CD14-positive monocyte (primary cell): ENCODE data around the gene COL12A1. TPM values are rescaled to one million over a fixed set of nuclear protein-coding genes. Genes with fewer than 3 reads are reported as not detected.

Source experiments
- DNase-seq, 3 donors: peaks; one replicate each; pipeline ENCODE4 v3.0.0-alpha.2; 2011 to 2022
- H2AFZ ChIP-seq: 2 replicates; pipeline ENCODE4 v1.6.0; 2012; ENCODE audit warnings: mild to moderate bottlenecking, low read depth, low read length, inconsistent platforms; ENCODE audit not compliant: insufficient read depth, poor library complexity, severe bottlenecking
- H3K27ac ChIP-seq, 2 donors: 1 replicate in 1 of 2; 2 replicates in 1 of 2; pipeline ENCODE4 v1.5.1; 2012 to 2013; ENCODE audit warnings: low read length in 2 of 2, control low read depth in 1 of 2, inconsistent platforms in 1 of 2, low read depth in 1 of 2, mild to moderate bottlenecking in 1 of 2
- H3K27me3 ChIP-seq, 2 donors: one replicate each; pipeline versions ENCODE4 v1.6.0 to v1.6.1; 2011 to 2013; ENCODE audit warnings: low read length in 2 of 2; ENCODE audit not compliant: control insufficient read depth in 2 of 2, insufficient read depth in 2 of 2
- H3K36me3 ChIP-seq, 2 donors: replicated peaks in 1 of 2; 1 replicate in 1 of 2; 2 replicates in 1 of 2; pipeline versions ENCODE4 v1.5.1 to v1.6.1; 2012 to 2013; ENCODE audit warnings: low read length in 2 of 2, control low read depth in 1 of 2, inconsistent platforms in 1 of 2, mild to moderate bottlenecking in 1 of 2; ENCODE audit not compliant: insufficient read depth in 2 of 2, control insufficient read depth in 1 of 2
- H3K4me1 ChIP-seq, 2 donors: 1 replicate in 1 of 2; 2 replicates in 1 of 2; pipeline versions ENCODE4 v1.5.1 to v1.6.1; 2012 to 2013; ENCODE audit warnings: low read length in 2 of 2, control low read depth in 1 of 2, inconsistent platforms in 1 of 2, mild to moderate bottlenecking in 1 of 2, moderate library complexity in 1 of 2; ENCODE audit not compliant: insufficient read depth in 2 of 2, control insufficient read depth in 1 of 2
- H3K4me2 ChIP-seq: replicated peaks from 2 replicates; pipeline ENCODE3; 2012; ENCODE audit warnings: low read length, moderate library complexity, mild to moderate bottlenecking; ENCODE audit not compliant: poor library complexity, severe bottlenecking; ENCODE audit errors: extremely low read depth
- H3K4me3 ChIP-seq, 3 experiments: fragments of 200-600 bp in 1 of 3; sonication (generic) in 1 of 3; replicated peaks in 1 of 3; 1 replicate in 2 of 3; 2 replicates in 1 of 3; pipeline ENCODE4 v1.5.1; 2011 to 2013; ENCODE audit warnings: low read length in 3 of 3, mild to moderate bottlenecking in 3 of 3, control low read depth in 2 of 3, low read depth in 2 of 3, inconsistent platforms in 1 of 3, moderate library complexity in 1 of 3
- H3K79me2 ChIP-seq: 2 replicates; pipeline ENCODE4 v1.6.0; 2012; ENCODE audit warnings: mild to moderate bottlenecking, control low read depth, inconsistent platforms, low read length, moderate library complexity; ENCODE audit not compliant: insufficient read depth
- H3K9ac ChIP-seq: 2 replicates; pipeline ENCODE4 v1.6.0; 2017; ENCODE audit warnings: low read length, mild to moderate bottlenecking; ENCODE audit not compliant: insufficient read depth, poor library complexity, severe bottlenecking
- H3K9me3 ChIP-seq, 2 donors: replicated peaks in 1 of 2; 1 replicate in 1 of 2; 2 replicates in 1 of 2; pipeline versions ENCODE4 v1.5.1 to v1.6.1; 2012 to 2013; ENCODE audit warnings: low read length in 2 of 2, control low read depth in 1 of 2; ENCODE audit not compliant: control insufficient read depth in 1 of 2, insufficient read depth in 1 of 2
- H4K20me1 ChIP-seq: 2 replicates; pipeline ENCODE4 v1.6.0; 2012; ENCODE audit warnings: mild to moderate bottlenecking, low read length, control low read depth, moderate library complexity; ENCODE audit not compliant: insufficient read depth
- H3K27ac Mint-ChIP-seq, 7 donors: one replicate each; pipeline ENCODE4 v1.8.0; 2020; ENCODE audit warnings: mild to moderate bottlenecking in 7 of 7, mixed read lengths in 7 of 7, moderate library complexity in 6 of 7, inconsistent platforms in 2 of 7
- H3K27me3 Mint-ChIP-seq, 3 donors: one replicate each; pipeline ENCODE4 v1.8.0; 2021 to 2022; ENCODE audit warnings: low read depth in 3 of 3, mild to moderate bottlenecking in 3 of 3, mixed read lengths in 3 of 3, moderate library complexity in 3 of 3, inconsistent platforms in 1 of 3
- H3K36me3 Mint-ChIP-seq, 2 donors: one replicate each; pipeline ENCODE4 v1.8.0; 2020; ENCODE audit warnings: mixed read lengths in 2 of 2, inconsistent platforms in 1 of 2, mild to moderate bottlenecking in 1 of 2
- H3K4me1 Mint-ChIP-seq: one replicate; pipeline ENCODE4 v1.8.0; 2020; ENCODE audit warnings: mild to moderate bottlenecking, mixed read lengths
- H3K4me3 Mint-ChIP-seq, 2 donors: one replicate each; pipeline ENCODE4 v1.8.0; 2020; ENCODE audit warnings: mild to moderate bottlenecking in 2 of 2, mixed read lengths in 2 of 2, moderate library complexity in 1 of 2
- H3K9me3 Mint-ChIP-seq, 7 donors: one replicate each; pipeline ENCODE4 v1.8.0; 2020 to 2022; ENCODE audit warnings: mixed read lengths in 7 of 7, mild to moderate bottlenecking in 6 of 7, moderate library complexity in 6 of 7, inconsistent platforms in 2 of 7
- WGBS: methylation state at CpG from one replicate; pipeline ENCODE4 v1.1.5; 2013; ENCODE audit warnings: missing lambda C conversion rate; ENCODE audit not compliant: insufficient coverage; 5-methylcytosine and 5-hydroxymethylcytosine counted together
- intact Hi-C, 2 donors: fragments of 100-400 bp; cut with micrococcal nuclease; formaldehyde crosslinking; loops; one replicate each; pipeline versions ENCODE4 v1.15.0 to v1.15.1; 2023
- polyA plus RNA-seq, 3 donors: library from polyadenylated mRNA; depleted of rRNA in 1 of 3; unstranded in 2 of 3; stranded (reverse) in 1 of 3; fragments of 300-500 nt in 2 of 3; fragments of >200 nt in 1 of 3; fragmentation: Illumina TruSeq in 2 of 3; gene quantifications; 1 replicate in 2 of 3; 2 replicates in 1 of 3; pipeline ENCODE4 v1.2.3, GENCODE V29; 2012 to 2021
- TF ChIP-seq, protein P1 (sequence below): fragments of 200-600 bp; IDR thresholded peaks from one replicate; pipeline ENCODE4 v1.8.0; 2022; ENCODE audit warnings: antibody characterized with exemption, mild to moderate bottlenecking

COL12A1 gene
- polyA plus RNA-seq, 3 donors, result not detected

DNA sequence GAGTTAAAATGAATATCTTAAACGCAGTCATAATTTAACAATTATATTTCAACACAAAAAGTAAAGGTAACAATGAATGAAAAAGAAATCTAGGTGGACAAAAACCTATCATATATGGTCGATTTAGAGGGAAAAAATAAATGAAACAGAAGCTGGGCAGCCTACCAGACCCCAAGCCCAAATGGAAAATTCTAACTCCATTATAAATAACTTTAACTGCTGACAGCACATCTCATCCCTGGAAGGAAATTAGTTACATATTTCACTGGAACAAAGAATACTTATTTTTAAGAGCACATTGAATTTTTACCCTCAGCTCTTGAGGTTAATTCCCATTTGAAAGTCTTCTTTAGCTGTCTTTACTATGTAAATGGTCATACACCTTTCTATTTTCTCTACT, 39.1 kb downstream of the COL12A1 start:
- TF ChIP-seq, protein P1, sequence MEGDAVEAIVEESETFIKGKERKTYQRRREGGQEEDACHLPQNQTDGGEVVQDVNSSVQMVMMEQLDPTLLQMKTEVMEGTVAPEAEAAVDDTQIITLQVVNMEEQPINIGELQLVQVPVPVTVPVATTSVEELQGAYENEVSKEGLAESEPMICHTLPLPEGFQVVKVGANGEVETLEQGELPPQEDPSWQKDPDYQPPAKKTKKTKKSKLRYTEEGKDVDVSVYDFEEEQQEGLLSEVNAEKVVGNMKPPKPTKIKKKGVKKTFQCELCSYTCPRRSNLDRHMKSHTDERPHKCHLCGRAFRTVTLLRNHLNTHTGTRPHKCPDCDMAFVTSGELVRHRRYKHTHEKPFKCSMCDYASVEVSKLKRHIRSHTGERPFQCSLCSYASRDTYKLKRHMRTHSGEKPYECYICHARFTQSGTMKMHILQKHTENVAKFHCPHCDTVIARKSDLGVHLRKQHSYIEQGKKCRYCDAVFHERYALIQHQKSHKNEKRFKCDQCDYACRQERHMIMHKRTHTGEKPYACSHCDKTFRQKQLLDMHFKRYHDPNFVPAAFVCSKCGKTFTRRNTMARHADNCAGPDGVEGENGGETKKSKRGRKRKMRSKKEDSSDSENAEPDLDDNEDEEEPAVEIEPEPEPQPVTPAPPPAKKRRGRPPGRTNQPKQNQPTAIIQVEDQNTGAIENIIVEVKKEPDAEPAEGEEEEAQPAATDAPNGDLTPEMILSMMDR, result no peak
- Mint-ChIP-seq H3K36me3 (no peaks in the 10 kb centered on the region), H3K4me1 (no peaks in the 10 kb centered on the region), H3K9me3 (peaks cover 0 to 3% (median 0%) of the 10 kb centered on the region in 7 donors), H3K4me3 (no peak overlapping the region), H3K27me3 (peaks cover 1 to 4% (median 3%) of the 10 kb centered on the region in 3 donors), H3K27ac (no peak overlapping the region)
- Histone ChIP-seq H3K27ac (no peak overlapping the region), H3K4me2 (no peak overlapping the region), H2AFZ (no peak overlapping the region), H3K36me3 (no peaks in the 10 kb centered on the region), H4K20me1 (no peaks in the 10 kb centered on the region), H3K27me3 (no peaks in the 10 kb centered on the region), H3K4me1 (no peaks in the 10 kb centered on the region), H3K9me3 (no peaks in the 10 kb centered on the region), H3K79me2 (no peaks in the 10 kb centered on the region), H3K9ac (no peak overlapping the region), H3K4me3 (no peak overlapping the region)
- intact Hi-C loops, result no loop called here
- no CpG with 5 or more reads among the region's 2 CpGs for WGBS
- no peak for DNase-seq

DNA sequence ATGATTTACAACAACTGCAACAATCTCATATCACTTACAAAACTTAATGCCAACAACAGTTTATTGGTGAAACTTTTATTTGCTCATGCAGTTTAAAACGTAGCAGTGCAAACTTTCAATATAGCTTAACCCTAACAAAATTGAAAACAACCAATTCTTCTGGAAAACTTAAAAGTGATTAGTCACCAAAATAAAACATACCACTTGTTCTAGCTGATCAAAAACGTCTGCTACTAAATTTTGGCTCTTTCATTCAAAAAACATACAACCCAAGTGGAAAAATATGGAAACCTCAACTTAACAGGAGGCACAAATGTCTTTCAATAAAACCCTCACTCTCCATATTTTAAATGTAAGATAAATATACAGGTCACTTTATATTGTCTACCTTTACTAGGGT, 39.6 kb downstream of the COL12A1 start:
- Mint-ChIP-seq H3K36me3 (no peaks in the 10 kb centered on the region), H3K4me3 (no peak overlapping the region), H3K27ac (no peak overlapping the region), H3K27me3 (peaks cover 1 to 4% (median 3%) of the 10 kb centered on the region in 3 donors), H3K4me1 (no peaks in the 10 kb centered on the region), H3K9me3 (peaks cover 0 to 3% (median 0%) of the 10 kb centered on the region in 7 donors)
- no peak for DNase-seq
- Histone ChIP-seq H3K4me1 (no peaks in the 10 kb centered on the region), H3K79me2 (no peaks in the 10 kb centered on the region), H3K4me3 (no peak overlapping the region), H4K20me1 (no peaks in the 10 kb centered on the region), H3K9ac (no peak overlapping the region), H3K27me3 (no peaks in the 10 kb centered on the region), H3K36me3 (no peaks in the 10 kb centered on the region), H2AFZ (no peak overlapping the region), H3K9me3 (no peaks in the 10 kb centered on the region), H3K27ac (no peak overlapping the region), H3K4me2 (no peak overlapping the region)
- TF ChIP-seq, protein P1, result no peak
- 40% methylated on average over 1 of the region's 2 CpGs for WGBS
- intact Hi-C loops, result no loop called here
